Measurements from ENCODE around the gene BET1.
"Not testable (repeated sequence)": the region's sequence is repeated elsewhere in the genome, so short reads cannot be mapped to it uniquely, and the experiment has no call there.

Gene BET1, protein sequence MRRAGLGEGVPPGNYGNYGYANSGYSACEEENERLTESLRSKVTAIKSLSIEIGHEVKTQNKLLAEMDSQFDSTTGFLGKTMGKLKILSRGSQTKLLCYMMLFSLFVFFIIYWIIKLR

DNA sequence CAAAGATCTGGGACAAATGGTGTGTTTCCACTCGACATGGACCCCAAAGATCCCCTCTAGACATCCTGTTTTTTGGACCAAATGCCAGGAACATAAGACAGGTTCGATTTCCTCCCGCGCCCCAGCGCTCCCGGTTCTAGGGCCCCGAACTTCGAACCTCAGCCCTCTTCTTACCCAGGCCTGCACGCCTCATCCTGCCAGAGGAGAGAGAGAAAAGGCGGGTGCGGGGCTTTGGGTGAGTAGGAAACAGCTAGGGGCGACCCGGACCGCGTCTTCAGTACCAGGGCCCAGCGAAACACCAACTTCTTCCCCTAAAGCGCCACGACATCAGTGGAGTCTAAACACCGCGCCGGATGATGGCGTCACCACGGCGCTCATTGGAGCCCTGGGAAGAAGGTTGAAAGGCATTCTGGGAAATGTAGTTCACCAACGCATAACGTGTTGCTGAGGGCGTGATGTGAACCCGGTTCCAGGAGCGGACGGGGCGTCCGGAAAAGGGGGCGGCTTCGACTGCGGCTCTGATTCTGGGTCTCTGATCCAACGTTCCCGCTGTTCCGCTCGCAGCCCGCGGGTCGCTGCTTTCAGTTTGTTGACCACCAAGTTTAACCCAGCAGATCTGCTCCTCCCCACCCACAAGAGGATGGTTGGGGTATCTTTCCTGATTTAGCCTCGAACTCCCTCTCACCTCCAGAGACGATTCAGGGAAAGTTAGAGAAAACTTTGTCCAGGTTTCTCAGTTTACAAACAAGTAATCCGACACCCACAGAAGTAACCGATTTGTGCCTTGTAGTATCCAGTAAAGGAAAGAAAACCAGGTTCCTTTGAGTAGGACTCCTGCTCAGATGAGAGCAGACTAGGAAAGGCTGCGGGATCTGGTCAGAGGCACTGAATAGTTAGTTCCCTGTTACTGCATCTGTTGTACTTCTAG lies at the start of gene BET1:
BET1 (minus strand) TSS at position 332 of the 928 bp plus-strand sequence; CDS start at position 193, 139 bp downstream.
- DNase-seq (ENCODE audit: low read depth): peak; percentile 94

DNA sequence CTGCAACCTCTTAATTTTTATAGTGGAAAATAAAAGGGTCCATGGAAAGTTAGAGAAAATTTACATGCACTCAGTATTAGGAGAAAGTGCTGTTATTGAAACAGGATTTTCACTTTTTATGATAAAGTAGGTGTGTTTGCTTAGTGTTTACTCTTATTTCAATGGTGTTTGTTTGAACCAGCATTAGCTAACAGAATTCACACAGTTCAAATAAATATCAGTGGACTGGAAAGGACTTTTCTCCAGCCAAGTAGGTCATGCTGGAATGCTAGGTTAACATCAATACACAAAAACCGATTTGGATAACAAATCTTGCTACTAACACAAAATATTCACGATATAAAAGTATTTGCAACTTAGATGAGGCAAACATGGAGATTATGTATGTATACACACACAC lies 49.4 kb upstream of the BET1 start:
- DNase-seq (ENCODE audit: low read depth): no peak

DNA sequence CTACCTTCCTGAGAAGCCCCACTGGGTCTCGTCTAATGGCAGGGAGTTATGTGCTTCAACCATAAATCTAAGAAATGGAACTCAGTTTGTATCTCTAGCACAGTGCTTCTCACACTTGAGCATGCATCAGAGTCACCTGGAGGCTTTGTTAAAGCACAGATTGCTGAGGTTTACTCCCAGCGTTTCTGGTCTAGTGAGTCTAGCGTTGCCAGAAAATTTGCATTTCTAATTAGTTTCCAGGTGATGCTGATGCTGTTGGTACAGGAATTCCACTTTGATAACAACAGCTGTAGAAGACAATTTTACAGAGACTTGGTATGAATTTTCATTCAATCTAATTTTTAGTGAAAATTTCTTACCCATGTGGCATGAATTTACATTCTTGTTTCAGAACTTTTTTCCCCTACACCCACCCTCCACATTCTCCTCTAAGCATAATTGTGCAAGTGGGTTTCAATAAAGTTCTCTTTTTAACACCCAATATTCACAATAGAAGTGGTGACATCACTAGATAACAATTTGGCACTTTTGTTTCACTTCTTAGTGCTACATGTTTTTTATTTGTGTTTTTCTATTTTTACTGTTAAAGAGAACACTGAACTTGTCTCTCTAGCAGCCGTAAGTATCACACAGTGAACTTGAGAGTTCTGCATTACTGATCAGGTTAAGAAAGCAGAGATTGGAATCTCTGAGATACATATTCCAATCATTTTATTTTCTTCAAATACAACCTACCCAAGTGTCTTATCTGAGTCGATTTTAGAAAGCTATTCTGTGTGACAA lies 48.4 kb upstream of the BET1 start:
- DNase-seq (ENCODE audit: low read depth): no peak

DNA sequence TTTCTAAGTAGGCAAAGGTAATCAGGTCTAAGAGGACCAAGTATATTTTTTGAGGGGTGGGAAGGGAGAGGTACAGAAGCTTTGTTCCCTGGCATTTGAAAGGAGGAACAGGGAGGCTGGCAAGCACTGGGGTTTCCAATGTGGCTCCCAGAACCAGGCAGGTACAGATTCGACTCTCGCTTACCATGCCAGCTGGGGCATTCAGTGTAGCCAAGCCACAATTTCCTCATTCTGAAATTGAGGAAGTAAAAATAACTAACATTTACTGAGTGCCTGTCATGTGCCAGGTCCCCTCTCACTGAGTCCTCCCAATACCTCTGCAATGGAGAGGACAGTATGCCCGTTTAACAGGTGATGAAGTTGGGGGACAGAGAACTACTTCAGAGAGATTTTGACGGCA lies 45.9 kb upstream of the BET1 start:
- no peak for DNase-seq (ENCODE audit: low read depth)

DNA sequence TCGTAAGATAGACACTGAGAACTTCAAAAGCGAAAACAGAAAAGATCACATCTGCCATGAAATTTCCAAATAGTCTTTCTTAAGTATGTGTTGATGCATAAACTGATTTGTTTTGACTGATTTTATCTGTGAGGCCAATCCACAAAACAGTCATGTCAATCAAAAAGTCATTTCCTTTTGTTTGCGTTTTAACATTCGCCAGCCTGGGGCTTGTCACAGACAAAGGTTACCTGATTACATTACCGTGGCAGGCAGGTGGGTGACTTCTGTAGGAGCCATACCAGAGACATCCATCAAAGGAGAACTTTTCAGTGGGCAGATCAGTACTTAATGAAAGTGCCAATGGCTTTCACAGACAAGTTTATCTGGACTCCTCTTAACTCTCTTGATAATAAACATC lies 45.5 kb upstream of the BET1 start:
- DNase-seq (ENCODE audit: low read depth): no peak

DNA sequence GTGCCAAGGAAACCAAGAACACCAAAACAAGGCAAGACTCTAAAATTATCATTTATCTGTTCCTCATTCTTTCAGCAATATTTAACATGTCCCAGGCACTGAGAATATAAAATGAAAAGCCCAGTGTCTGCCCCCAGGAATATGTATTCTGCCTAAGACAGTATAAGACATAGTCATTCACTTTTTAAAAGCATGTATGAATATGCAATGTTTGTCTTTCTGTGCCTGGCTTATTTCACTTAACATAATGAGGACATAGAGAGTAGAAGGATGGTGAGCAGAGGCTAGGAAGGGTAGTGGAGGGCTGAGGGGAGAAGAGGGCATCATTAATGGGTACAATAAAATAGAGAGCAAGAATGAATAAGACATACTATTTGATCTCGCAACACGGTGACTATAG lies 44.6 kb upstream of the BET1 start:
- DNase-seq (ENCODE audit: low read depth): no peak

DNA sequence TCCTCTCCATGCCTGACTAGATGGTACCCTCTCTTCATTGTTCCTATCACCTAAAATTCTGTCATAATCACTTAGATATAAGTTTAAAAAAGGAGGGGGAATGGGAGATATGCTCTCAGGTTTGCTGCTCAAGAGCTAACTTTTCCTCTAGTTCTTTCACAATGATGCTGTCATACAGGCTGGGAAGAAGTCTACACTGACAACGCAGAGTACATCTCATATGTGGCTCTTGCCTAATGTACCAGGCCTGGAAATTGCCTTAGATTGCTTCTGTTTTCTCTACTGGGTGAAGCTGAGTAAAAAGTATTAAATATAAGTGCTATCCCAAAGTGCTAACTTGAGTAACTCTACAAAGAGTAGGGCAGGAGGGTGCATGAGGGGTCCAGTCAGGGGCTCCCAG lies 43.8 kb upstream of the BET1 start:
- no peak for DNase-seq (ENCODE audit: low read depth)

DNA sequence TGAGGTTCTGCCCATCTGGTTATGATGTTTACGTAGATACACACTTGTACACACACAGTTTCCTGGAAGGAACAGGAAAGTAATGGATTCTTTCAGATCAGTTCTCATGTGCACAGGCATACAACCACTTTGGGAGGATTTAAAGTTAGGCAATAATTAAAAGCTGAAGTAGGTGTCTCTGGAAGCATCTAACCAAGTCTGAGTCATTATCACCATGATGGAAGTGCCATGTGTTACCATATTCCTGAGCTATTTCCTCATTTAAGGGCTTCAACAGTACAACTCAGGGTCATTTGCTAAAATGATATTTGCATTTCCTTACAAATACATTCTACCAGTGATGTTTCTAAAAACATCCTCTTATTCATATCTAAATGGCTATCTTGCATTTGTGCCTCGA lies 41.4 kb upstream of the BET1 start:
- DNase-seq (ENCODE audit: low read depth): no peak

DNA sequence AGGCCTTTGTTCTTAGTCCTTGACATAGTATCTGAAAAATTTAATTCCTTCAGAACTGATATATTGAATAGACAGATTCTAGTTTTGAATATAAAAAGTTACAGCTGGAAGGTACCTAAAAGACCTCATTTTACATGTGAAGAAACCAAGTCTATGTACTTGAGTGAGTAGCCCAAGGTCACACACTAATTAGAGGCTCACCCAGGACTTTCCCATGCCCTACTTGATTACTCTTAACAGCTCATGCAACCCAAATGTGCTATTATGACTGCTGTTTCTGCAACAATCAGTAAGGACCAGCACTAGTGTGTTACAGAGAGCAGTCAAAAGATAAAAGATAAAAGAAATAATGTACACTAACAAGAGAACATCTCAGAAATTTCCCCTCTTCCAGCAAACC lies 40.7 kb upstream of the BET1 start:
- no peak for DNase-seq (ENCODE audit: low read depth)

DNA sequence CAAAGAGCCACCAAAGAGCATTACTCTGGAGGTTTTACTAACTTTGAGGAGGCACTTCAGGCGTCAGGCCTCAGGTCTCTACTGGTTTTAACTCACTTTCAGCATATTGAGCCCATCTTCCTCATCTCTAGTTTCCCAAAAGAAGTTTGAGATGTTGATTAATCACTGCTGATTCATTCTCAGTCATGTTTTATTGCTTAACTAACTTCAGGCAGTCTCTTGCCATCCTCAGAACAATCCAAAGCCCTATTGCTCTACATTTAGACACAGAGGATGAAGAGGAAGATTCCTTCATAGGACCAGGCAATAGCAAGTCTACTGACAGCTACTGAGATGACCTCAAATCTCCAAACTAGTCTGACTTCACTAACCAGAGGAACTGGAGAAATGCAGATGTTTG lies 39.1 kb upstream of the BET1 start:
- peak; percentile 72 for DNase-seq (ENCODE audit: low read depth)

DNA sequence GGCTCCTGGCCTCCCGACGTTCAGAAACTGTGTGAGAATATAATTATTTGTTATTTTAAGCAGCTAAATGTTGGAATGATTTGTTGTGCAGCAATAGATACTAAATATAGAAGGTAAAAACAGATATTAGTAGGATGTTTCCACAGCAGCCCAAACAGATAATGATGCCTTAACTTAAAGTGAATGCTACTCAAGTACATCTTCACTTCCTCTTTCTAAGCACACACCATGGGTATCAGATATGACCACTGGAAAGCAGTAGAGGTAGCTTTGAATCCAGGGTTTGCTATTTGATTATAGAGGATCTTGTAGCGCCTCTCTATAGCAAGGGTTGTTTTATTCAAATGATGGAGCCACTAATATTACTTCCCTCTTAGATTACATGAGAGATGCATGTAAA lies 38.2 kb upstream of the BET1 start:
- no peak for DNase-seq (ENCODE audit: low read depth)

DNA sequence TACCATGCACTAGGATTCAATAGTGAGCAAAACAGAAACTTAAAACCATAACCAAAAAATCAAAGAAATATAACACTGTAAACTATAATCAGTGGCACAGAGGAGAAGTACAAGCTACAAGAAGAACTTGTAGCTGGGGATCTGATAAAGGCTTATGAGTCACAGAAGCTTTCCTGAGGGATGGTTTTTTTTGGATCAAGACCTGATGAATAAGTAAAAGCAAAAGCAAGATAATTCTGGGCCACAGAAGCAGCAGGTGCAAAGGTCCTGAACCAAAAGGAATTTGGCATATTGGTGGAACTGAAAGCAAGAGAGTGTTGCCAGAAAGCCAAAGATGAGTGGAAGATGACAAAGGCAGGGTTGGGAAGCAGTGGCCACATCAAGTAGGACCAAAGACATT lies 37.4 kb upstream of the BET1 start:
- no peak for DNase-seq (ENCODE audit: low read depth)

DNA sequence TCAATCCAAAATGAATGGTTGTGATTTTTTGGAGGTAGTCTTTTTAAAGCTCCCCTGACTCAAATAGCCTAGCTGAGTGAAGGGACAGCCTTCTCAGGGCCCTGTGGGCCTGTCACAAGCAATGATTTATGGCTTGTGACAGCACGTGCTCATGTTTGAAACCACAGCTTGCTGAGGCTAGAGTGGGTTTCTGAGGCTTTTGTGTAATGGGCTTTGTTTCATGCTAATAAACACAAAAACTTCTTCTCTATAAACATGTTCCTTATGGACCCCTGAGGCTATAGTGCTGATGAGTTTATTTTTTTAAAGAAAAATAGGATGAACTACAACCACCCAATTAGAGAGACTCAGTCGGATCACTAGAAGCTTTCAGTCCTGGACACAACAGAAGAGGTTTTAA lies 36.1 kb upstream of the BET1 start:
- no peak for DNase-seq (ENCODE audit: low read depth)

DNA sequence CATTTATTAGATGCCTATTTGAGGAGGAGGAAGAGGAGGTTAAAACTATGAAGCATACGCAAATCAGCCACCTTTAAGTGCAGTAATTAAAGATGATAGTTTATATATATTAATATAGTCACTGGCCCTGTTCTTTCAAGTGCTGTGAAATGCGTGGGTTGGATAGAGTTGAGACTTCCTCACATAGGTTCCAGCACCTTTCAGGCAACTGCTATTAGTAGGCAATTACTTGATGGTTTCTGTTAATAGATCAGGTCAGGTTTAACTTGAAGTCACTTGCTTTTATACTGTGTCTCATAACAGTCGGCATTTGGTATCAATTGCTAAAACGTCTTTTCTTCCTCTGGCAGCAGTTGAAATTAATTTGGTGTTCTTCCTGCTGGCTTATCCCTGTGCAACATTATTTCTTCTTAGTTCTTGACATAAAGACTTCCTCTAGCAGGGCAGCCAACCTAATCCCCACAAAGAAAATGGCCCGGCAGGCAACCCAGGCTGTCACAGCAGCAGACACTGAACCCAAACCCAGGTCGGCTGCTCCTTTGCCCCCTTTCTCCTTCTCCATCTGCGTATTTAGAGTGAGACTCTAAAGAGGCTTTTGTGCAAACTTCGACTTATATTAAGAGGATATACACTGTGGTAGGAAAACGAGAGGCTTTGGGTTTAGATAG lies 35.3 kb upstream of the BET1 start:
- DNase-seq (ENCODE audit: low read depth): no peak

DNA sequence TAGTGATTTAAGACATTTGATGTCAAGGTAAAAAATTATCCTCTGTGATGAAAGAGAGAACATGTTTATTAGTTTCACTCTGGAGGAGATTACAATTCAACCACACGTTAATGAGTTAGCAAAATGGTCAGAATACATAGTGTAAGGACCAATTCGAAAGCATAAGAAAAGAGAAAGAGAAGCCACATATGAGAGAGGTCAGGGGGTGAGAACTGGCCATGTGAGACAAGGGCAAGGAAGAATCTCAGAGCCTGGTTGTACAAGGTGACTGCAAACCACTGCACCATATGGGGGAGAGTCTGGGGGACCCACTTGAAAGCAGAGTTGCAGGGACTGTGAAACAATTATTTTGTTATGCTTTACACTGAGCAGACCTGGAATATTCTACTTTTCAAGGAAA lies 27.7 kb upstream of the BET1 start:
- DNase-seq (ENCODE audit: low read depth): no peak

DNA sequence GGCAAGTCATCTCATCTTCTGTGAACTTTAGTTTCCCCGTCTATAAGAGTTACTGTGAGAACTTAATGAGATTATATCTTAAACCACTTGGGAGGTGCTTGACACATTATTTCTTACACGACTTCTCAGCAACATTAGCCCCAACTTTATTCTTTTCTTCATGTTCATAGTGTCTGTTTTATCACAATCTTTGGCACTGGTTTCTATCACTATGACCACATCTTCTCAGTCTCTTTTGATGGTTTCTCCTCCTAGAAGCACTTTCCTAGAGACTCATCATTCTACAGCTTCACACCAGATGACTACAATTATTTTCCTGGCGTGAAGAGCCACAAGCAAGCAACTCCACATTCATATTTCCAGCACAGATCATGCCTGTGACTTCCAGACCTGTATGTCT lies 26.5 kb upstream of the BET1 start:
- no peak for DNase-seq (ENCODE audit: low read depth)

DNA sequence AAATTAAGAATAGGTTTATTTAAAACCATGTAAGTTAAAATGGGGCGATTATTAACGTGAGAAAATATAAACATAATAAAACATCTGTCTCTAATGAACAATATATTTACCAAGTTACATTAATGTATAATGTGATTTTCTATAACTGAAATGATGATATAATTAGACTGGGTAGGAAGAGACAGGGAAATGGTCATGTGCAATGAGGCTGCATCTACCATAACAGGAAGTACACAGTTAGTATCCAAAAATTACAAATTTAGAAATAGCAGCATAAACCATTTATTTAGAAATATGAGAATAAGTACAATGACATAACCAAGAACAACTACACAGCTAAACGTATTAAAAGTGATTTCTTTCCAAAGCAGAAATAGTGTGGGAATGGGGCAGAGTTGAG lies 25.8 kb upstream of the BET1 start:
- DNase-seq (ENCODE audit: low read depth): no peak

DNA sequence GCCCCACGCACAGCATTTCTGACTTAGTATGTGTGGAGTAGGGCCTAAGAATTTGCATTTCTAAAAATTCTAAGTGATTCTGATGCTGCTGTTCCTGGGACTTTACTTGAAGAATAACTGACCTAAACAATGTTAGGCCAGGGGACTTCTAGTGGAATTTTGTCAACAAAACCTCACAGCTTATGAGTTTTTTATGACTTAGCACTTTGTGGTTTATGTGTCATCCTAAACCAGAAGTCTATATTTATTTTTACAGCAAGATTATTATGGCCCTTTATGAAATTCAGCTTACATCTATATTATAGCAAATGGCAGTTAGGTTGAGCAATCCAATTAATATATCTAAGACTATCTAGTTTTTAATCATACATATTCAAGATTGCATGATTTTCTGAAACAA lies 24.6 kb upstream of the BET1 start:
- peak; percentile 14 for DNase-seq (ENCODE audit: low read depth)

DNA sequence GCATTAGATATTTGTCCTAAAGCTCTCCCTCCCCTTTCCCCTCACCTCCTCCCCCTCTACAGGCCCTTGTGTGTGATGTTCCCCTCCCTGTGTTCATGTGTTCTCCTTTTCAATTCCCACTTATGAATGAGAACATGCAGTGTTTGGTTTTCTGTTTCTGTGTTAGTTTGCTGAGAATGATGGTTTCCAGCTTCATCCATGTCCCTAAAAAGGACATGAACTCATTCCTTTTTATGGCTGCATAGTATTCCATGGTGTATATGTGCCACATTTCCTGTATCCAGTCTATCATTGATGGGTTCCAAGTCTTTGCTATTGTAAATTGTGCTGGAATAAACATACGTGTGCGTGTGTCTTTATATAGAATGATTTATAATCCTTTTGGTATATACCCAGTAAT lies 22.5 kb upstream of the BET1 start:
- DNase-seq (ENCODE audit: low read depth): not testable (repeated sequence)

DNA sequence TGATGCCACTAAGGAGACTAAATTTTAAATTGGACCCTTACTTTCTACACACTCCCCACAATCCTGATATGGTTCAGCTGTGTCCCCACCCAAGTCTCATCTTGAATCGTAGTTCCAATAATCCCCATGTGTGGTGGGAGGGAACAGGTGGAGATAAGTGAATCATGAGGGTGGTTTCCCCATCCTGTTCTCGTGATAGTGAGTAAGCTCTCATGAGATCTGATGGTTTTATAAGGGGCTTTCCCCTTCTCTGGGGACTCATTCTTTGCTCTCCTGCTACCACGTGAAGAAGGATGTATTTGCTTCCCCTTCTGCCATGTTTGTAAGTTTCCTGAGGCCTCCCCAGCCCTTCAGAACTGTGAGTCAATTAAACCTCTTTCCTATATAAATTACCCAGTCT lies 18.4 kb upstream of the BET1 start:
- no peak for DNase-seq (ENCODE audit: low read depth)

DNA sequence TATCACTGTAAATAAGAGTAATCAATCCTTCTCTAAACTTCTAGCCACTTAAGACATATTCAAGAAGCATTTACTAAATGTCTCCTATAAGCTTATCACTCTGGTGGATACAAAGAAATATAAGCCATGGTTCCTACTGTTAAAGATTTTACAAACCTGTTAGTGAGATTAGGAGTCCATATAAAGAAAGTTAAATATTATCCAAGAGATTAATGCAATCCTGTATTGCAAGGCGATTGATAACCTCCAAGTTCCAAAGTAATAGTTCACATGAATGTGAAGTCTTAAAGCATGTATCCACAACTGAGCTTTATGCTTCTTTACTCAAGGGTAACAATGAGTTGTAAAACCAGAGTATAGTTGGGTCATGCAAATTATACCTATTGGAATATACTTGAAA lies 12.6 kb upstream of the BET1 start:
- no peak for DNase-seq (ENCODE audit: low read depth)

DNA sequence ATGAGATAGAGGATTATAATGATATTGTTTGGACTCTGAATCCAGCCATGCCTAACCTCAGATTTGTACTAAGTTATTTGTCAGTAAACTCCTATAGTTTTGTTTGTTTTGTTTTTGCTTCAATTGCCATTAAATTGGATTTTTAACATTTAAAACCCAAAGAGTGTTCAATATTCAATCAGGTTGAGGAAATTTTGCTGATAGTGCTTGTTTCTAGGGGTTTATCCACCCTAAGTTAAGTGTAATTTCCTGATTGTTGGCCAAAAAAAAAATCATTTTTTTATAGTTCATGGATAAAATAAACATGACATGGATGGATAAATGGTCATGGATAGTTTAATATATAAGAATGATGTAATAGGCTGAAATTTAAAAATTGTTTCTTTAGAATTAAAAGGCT lies 11.4 kb upstream of the BET1 start:
- no peak for DNase-seq (ENCODE audit: low read depth)

DNA sequence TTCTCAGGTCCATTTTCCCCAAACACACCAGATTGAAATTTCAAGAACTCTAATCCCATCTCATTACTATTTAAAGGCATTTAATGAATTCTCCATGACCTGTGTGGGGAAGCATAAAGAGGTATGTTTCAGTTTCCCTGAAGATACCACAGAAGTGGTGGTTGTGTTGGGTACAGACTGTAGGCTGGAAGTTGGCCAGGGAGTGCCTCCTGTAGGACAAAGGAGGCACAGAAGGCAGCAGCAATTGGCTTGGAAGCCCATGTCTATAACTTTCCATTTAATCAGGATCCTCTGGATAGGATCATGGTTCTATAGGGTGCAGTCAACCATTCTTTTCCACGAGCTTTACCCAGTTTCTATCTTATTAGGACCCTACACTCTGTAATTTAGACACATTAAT lies 8.6 kb upstream of the BET1 start:
- DNase-seq (ENCODE audit: low read depth): no peak
